Measurements from ENCODE around the gene DPYD.

Gene DPYD

GRCh38 chr1:97441966-97442365 is 478.9 kb downstream of the DPYD start:
- no peak for DNase-seq (ENCODE audit: low read depth in 2 of 2)

GRCh38 chr1:97433824-97434177 is 487.0 kb downstream of the DPYD start:
- no peak for DNase-seq (ENCODE audit: low read depth in 2 of 2)

GRCh38 chr1:97433094-97433823 is 487.6 kb downstream of the DPYD start:
- peak; percentile 87 to 90 for DNase-seq (ENCODE audit: low read depth in 2 of 2)

- no peak for DNase-seq (ENCODE audit: low read depth in 2 of 2)
Observed at GRCh38 chr1:97427371-97427770, 493.5 kb downstream of the DPYD start.

GRCh38 chr1:97424209-97424608 is 496.6 kb downstream of the DPYD start:
- DNase-seq (ENCODE audit: low read depth in 2 of 2), result no peak

GRCh38 chr1:97423403-97423802 is 497.4 kb downstream of the DPYD start:
- no peak for DNase-seq (ENCODE audit: low read depth in 2 of 2)

GRCh38 chr1:97417661-97418060 is 503.2 kb downstream of the DPYD start:
- no peak for DNase-seq (ENCODE audit: low read depth in 2 of 2)

GRCh38 chr1:97414682-97415312 is 506.0 kb downstream of the DPYD start:
- DNase-seq (ENCODE audit: low read depth in 2 of 2), result no peak

GRCh38 chr1:97412737-97413136 is 508.1 kb downstream of the DPYD start:
- DNase-seq (ENCODE audit: low read depth in 2 of 2), result no peak

GRCh38 chr1:97412166-97412565 is 508.7 kb downstream of the DPYD start:
- DNase-seq (ENCODE audit: low read depth in 2 of 2), result no peak

GRCh38 chr1:97396463-97396862 is 524.4 kb downstream of the DPYD start:
- no peak for DNase-seq (ENCODE audit: low read depth in 2 of 2)

- DNase-seq (ENCODE audit: low read depth in 2 of 2), result no peak
Observed at GRCh38 chr1:97392701-97393100, 528.1 kb downstream of the DPYD start.

GRCh38 chr1:97385536-97386277 is 535.1 kb downstream of the DPYD start:
- no peak for DNase-seq (ENCODE audit: low read depth in 2 of 2)

GRCh38 chr1:97384294-97384968 is 536.4 kb downstream of the DPYD start:
- DNase-seq (ENCODE audit: low read depth in 2 of 2), result peak; percentile 72 to 74

GRCh38 chr1:97383797-97384196 is 537.0 kb downstream of the DPYD start:
- DNase-seq (ENCODE audit: low read depth in 2 of 2), result no peak

- DNase-seq (ENCODE audit: low read depth in 2 of 2), result no peak
Observed at GRCh38 chr1:97382206-97382605, 538.6 kb downstream of the DPYD start.

GRCh38 chr1:97379387-97380075 is 541.3 kb downstream of the DPYD start:
- peak; percentile 82 for DNase-seq (ENCODE audit: low read depth in 2 of 2)

- DNase-seq (ENCODE audit: low read depth in 2 of 2), result no peak
Observed at GRCh38 chr1:97378596-97378995, 542.2 kb downstream of the DPYD start.

- no peak for DNase-seq (ENCODE audit: low read depth in 2 of 2)
Observed at GRCh38 chr1:97377432-97378034, 543.3 kb downstream of the DPYD start.

- DNase-seq (ENCODE audit: low read depth in 2 of 2), result no peak
Observed at GRCh38 chr1:97373000-97373399, 547.8 kb downstream of the DPYD start.

- DNase-seq (ENCODE audit: low read depth in 2 of 2), result no peak
Observed at GRCh38 chr1:97372531-97372930, 548.3 kb downstream of the DPYD start.

All from fibroblast of skin of left biceps (primary cell).